Measurements from ENCODE around the gene STKLD1.

- TF ChIP-seq CTCF (IDR thresholded peaks at IDR 0.05) = peak in 1 of 3 donors; percentile 8
- TF ChIP-seq POLR2A (IDR thresholded peaks at IDR 0.05) = no peak
Measured at GRCh38 chr9:133417541-133418461, 41.6 kb downstream of the STKLD1 start, which contains the start of gene REXO4.

Data from breast epithelium (tissue), 3 donors.